ENCODE results near the gene NME9.

NME9 gene

GRCh38 chr3:138289260-138289659, 40.4 kb downstream of the NME9 start:
- peaks cover 11% of the 10 kb centered on the region for H3K4me1 Mint-ChIP-seq
- no peaks in the 10 kb centered on the region for H3K27me3 Mint-ChIP-seq
- ATAC-seq (peak; percentile 30), DNase-seq (no peak)
- H3K9me3 Mint-ChIP-seq = peaks cover 0 to 5% of the 10 kb centered on the region in 2 donors
- peak overlapping the region in 1 of 2 donors; percentile 78 for H3K27ac Mint-ChIP-seq
- no peak overlapping the region for H3K4me3 Mint-ChIP-seq

- peaks cover 0 to 4% of the 10 kb centered on the region in 2 donors for H3K9me3 Mint-ChIP-seq
Measured at GRCh38 chr3:138284957-138285477, 44.6 kb downstream of the NME9 start.

GRCh38 chr3:138284079-138284478, 45.6 kb downstream of the NME9 start:
- DNase-seq (no peak), ATAC-seq (peak; percentile 53)
- Mint-ChIP-seq H3K9me3 (no peaks in the 10 kb centered on the region), H3K4me1 (peaks cover 11% of the 10 kb centered on the region), H3K4me3 (no peak overlapping the region), H3K27me3 (no peaks in the 10 kb centered on the region), H3K27ac (no peak overlapping the region)

More at GRCh38 chr3:138284957-138285477, 44.6 kb downstream of the NME9 start:
- Mint-ChIP-seq H3K27ac (no peak overlapping the region), H3K27me3 (no peaks in the 10 kb centered on the region), H3K4me3 (no peak overlapping the region), H3K4me1 (peaks cover 20% of the 10 kb centered on the region)
- DNase-seq (no peak), ATAC-seq (no peak)

GRCh38 chr3:138282836-138283235, 46.8 kb downstream of the NME9 start:
- H3K4me1 Mint-ChIP-seq = peaks cover 9% of the 10 kb centered on the region
- no peak for ATAC-seq
- no peak for DNase-seq
- no peak overlapping the region for H3K4me3 Mint-ChIP-seq
- no peaks in the 10 kb centered on the region for H3K9me3 Mint-ChIP-seq
- no peak overlapping the region for H3K27ac Mint-ChIP-seq
- H3K27me3 Mint-ChIP-seq = no peaks in the 10 kb centered on the region

DNA sequence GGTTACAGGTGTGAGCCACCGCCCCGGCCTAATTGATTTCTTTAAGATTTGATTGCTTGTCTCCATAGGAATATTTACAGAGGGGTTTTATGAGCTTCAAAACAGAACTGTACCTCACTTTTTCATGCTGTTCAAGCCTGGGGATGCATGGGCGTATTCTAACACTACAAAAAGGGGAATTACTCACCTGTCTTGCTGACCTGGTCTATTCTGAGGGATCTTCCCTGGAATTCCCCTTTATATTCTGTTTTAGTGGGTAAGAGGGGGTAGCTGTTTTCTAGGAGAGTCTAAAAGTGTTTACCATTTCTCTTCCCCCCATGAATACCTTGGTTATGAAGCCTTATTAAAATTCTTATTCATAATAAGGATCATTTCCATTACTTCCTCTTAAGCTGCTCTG, 48.1 kb downstream of the NME9 start:
- no peak for ATAC-seq
- DNase-seq = no peak
- Mint-ChIP-seq H3K27me3 (no peaks in the 10 kb centered on the region), H3K27ac (peak overlapping the region; percentile 50 to 84), H3K9me3 (no peaks in the 10 kb centered on the region), H3K4me3 (no peak overlapping the region), H3K4me1 (peaks cover 9% of the 10 kb centered on the region)

DNA sequence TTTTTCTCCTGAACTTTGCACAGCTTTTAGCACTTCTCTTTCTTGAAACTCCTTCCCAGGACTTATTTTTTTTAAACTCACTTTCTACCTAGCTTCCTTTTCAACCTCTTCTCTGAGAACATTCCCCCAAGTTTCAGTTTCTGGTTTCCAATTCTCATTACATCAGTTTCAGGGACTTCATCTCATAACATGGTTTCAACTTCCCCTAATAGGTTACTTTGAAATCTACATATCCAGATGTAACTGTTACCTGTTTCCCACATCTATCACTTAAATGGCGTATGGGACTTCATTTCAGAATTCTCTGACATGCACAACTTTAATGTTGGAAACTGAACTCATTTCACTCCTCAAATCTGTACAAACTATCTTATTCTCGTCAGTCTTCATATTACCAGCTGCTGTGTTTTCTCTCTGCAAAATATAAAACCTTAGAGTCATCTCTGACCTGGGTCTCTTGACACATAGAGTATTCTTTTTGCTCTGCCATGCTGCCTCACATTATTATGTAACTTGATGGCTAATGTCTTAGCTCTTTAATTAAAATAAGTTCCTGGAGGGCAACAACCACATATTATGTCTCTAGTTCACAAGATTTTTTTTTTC, 58.4 kb downstream of the NME9 start:
- H3K4me1 Mint-ChIP-seq = peaks cover 10% of the 10 kb centered on the region
- ATAC-seq = peak; percentile 89
- no peaks in the 10 kb centered on the region for H3K9me3 Mint-ChIP-seq
- H3K27me3 Mint-ChIP-seq = no peaks in the 10 kb centered on the region
- H3K4me3 Mint-ChIP-seq = peak overlapping the region in 1 of 2 donors; percentile 25
- DNase-seq = no peak
- peak overlapping the region; percentile 4 to 80 for H3K27ac Mint-ChIP-seq

DNA sequence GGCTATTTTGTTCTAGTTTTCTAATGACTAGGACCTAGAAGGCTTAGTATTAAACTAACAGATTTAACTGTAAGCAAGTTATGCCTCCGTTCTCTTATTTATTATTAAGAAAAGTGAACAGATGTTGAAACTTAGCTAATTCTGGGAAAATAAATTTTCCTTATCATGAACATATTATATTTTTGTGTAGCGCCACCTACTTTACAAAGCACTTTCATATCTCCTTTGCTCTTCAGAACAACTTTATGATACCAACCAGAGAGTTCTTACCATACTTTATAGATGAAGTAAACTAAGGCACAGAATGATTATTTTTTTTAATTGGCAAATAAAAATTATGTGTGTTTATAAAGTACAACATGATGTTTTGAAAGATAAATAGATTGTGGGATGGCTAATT, 59.4 kb downstream of the NME9 start:
- DNase-seq = no peak
- Mint-ChIP-seq H3K9me3 (no peaks in the 10 kb centered on the region), H3K4me3 (no peak overlapping the region), H3K4me1 (peaks cover 10% of the 10 kb centered on the region), H3K27me3 (no peaks in the 10 kb centered on the region), H3K27ac (no peak overlapping the region)
- no peak for ATAC-seq

GRCh38 chr3:138267083-138267482, 62.6 kb downstream of the NME9 start:
- ATAC-seq (no peak), DNase-seq (no peak)
- no peak overlapping the region for H3K4me3 Mint-ChIP-seq
- no peak overlapping the region for H3K27ac Mint-ChIP-seq
- H3K9me3 Mint-ChIP-seq = no peaks in the 10 kb centered on the region
- peaks cover 10% of the 10 kb centered on the region for H3K4me1 Mint-ChIP-seq
- no peaks in the 10 kb centered on the region for H3K27me3 Mint-ChIP-seq

DNA sequence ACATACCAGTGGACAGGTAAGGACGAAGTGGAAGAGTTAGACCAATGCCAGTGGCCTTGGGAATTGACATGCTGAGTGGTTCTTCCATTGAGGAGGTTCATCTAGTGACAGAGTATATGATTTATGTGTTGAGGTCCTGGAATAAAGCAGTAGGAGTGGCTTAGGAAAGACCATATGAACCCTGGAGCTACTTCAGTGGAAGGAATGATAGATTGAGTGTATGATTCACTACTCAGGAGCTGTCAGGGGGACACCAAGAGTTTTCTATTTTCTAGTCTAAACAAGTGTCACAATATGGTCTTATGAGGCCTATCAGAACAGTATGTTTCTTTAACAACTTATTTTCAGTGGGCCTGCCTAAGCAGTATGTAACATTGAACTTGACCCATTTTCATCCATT, 63.9 kb downstream of the NME9 start:
- no peak overlapping the region for H3K4me3 Mint-ChIP-seq
- no peak overlapping the region for H3K27ac Mint-ChIP-seq
- no peak for ATAC-seq
- no peak for DNase-seq
- no peaks in the 10 kb centered on the region for H3K4me1 Mint-ChIP-seq
- no peaks in the 10 kb centered on the region for H3K9me3 Mint-ChIP-seq
- H3K27me3 Mint-ChIP-seq = no peaks in the 10 kb centered on the region

GRCh38 chr3:138263104-138263503, 66.5 kb downstream of the NME9 start:
- H3K4me1 Mint-ChIP-seq = peaks cover 4% of the 10 kb centered on the region
- no peak for ATAC-seq
- H3K4me3 Mint-ChIP-seq = no peak overlapping the region
- no peaks in the 10 kb centered on the region for H3K27me3 Mint-ChIP-seq
- no peak overlapping the region for H3K27ac Mint-ChIP-seq
- no peak for DNase-seq
- no peaks in the 10 kb centered on the region for H3K9me3 Mint-ChIP-seq

DNA sequence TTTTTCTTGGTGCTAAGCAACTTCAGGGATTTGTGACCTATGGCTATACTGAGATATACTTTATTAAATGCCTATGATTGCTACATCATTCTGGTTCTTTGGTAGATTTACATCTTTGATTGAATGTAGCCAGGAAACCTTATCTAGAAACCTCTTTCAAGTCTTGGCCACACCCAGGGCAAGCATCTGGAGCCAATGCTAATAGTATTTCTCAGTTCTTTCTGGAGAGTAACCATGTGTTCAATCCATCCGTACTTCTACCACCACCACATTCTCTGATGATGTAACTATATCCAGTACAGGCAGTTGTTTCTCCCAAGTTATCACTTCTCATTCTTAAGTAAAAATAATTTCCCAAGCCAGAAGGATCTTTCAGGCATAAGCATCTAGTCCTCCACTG, 69.0 kb downstream of the NME9 start:
- Mint-ChIP-seq H3K27ac (no peak overlapping the region), H3K4me3 (no peak overlapping the region), H3K4me1 (peaks cover 15% of the 10 kb centered on the region), H3K9me3 (no peaks in the 10 kb centered on the region), H3K27me3 (no peaks in the 10 kb centered on the region)
- ATAC-seq (no peak), DNase-seq (no peak)

DNA sequence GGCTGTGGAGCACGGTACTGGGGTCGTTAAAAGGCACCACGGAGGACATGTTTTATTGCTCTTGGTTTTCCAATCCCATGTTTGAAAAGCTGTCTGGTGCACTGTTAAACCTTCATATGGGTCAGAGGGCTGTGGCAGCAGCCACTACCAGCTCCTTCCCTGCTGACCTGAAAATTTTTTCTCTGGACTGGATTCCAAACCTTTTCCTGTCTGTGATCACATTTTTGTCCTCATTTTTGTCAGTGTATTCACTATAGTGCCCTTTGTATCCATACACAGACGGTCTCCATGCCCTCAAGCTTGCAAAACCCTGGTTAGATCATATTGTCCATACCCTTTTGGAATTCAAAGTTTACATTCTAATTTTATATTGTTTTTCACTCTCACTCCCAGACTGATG, 70.5 kb downstream of the NME9 start:
- DNase-seq = no peak
- Mint-ChIP-seq H3K9me3 (no peaks in the 10 kb centered on the region), H3K4me1 (peaks cover 18% of the 10 kb centered on the region), H3K27ac (no peak overlapping the region), H3K27me3 (no peaks in the 10 kb centered on the region), H3K4me3 (no peak overlapping the region)
- ATAC-seq = no peak

GRCh38 chr3:138257986-138258385, 71.7 kb downstream of the NME9 start:
- no peaks in the 10 kb centered on the region for H3K9me3 Mint-ChIP-seq
- no peak for DNase-seq
- peaks cover 20% of the 10 kb centered on the region for H3K4me1 Mint-ChIP-seq
- H3K27me3 Mint-ChIP-seq = no peaks in the 10 kb centered on the region
- ATAC-seq = no peak
- H3K27ac Mint-ChIP-seq = no peak overlapping the region
- H3K4me3 Mint-ChIP-seq = no peak overlapping the region

DNA sequence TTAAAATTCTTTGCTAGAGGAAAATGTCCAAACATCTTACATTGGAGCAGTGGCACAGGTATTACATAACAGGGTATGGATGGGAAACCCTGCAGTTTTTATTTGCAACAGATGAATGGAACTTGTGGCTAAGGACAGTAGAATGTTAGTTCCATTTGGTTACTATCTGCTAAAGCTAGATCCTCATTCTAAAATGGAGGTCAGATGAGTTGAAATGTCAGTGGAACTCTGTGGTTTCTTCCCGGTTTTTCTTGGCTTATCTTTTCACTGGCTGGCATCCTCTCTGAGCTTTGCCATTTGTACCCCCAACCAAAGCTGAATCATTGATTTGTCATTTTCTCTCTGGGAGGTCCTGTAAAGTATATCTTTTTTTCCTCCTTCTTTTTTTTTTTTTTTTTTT, 73.6 kb downstream of the NME9 start:
- H3K27ac Mint-ChIP-seq = no peak overlapping the region
- no peak for ATAC-seq
- H3K4me1 Mint-ChIP-seq = peaks cover 20% of the 10 kb centered on the region
- H3K27me3 Mint-ChIP-seq = no peaks in the 10 kb centered on the region
- no peak overlapping the region for H3K4me3 Mint-ChIP-seq
- no peaks in the 10 kb centered on the region for H3K9me3 Mint-ChIP-seq
- no peak for DNase-seq

DNA sequence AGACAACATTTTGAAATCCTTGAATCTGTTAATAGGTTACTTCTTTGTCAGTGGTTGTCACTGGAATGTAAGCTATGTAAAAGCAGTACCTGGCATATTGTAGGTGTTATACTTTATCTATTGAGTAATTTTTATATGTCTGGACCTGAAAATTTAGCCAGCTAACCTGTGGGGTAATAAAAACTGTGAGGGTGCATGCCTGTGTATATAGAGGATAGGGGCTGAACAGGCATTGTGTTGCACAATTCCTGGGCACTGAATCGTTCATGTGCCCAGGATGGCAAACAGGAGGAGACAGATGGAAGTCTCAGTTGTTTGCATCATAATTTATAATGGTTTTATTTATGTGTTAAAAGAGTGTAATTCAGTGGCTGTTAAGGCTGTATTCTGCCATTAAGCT, 75.4 kb downstream of the NME9 start:
- no peak overlapping the region for H3K4me3 Mint-ChIP-seq
- H3K27me3 Mint-ChIP-seq = no peaks in the 10 kb centered on the region
- DNase-seq (no peak), ATAC-seq (no peak)
- H3K9me3 Mint-ChIP-seq = no peaks in the 10 kb centered on the region
- peaks cover 20% of the 10 kb centered on the region for H3K4me1 Mint-ChIP-seq
- peak overlapping the region in 1 of 2 donors; percentile 84 for H3K27ac Mint-ChIP-seq

DNA sequence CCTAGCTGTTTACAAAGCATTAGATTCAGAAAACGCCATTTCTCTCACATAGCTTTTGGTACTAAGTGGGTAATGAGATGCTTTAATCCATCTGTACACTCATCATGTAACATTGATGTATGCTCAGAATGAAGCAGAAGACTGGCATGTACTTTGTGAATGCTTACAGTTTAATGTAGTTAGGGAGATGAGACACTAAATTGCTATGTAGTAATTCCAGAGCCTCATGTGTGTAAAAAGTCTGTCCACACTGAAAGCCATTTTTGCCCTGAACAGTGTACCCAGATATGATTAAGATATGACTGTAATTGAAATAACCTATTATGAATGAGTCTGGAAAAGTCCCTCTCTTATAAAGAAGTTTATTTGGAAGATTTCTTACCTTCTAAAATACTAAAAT, 76.0 kb downstream of the NME9 start:
- Mint-ChIP-seq H3K27ac (no peak overlapping the region), H3K27me3 (no peaks in the 10 kb centered on the region), H3K4me1 (peaks cover 20% of the 10 kb centered on the region), H3K9me3 (no peaks in the 10 kb centered on the region), H3K4me3 (no peak overlapping the region)
- DNase-seq (no peak), ATAC-seq (no peak)

Measured in stimulated activated naive CD8-positive, alpha-beta T cell treated with anti-CD3 and anti-CD28 coated beads, Interleukin-15, amount 100 ng/mL, for 72 hours (primary cell).